ENCODE results near the gene DOCK3.
"Not testable (repeated sequence)": the region's sequence is repeated elsewhere in the genome, so short reads cannot be mapped to it uniquely, and the experiment has no call there.

The DOCK3 gene

DNA sequence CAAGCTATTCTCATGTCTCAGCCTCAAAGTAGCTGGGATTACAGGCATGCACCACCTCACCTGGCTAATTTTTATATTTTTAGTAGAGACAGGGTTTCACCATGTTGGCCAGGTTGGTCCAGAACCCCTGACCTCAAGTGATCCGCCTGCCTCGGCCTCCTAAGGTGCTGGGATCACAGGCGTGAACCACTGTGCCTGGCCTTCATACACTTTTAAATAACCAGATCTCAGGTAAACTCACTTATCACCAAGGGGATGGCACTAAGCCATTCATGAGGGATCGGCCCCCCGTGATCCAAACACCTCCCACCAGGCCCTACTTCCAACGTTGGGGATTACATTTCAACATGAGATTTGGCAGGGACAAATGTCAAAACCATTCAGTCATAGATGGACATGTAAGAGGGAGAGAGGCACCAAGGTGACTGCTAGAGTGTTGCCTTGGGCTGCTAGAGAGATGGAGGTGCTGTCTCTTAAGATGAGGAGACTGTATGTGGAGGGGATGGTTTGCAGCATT is 13.3 kb upstream of the DOCK3 start:
- TF ChIP-seq, protein P1, sequence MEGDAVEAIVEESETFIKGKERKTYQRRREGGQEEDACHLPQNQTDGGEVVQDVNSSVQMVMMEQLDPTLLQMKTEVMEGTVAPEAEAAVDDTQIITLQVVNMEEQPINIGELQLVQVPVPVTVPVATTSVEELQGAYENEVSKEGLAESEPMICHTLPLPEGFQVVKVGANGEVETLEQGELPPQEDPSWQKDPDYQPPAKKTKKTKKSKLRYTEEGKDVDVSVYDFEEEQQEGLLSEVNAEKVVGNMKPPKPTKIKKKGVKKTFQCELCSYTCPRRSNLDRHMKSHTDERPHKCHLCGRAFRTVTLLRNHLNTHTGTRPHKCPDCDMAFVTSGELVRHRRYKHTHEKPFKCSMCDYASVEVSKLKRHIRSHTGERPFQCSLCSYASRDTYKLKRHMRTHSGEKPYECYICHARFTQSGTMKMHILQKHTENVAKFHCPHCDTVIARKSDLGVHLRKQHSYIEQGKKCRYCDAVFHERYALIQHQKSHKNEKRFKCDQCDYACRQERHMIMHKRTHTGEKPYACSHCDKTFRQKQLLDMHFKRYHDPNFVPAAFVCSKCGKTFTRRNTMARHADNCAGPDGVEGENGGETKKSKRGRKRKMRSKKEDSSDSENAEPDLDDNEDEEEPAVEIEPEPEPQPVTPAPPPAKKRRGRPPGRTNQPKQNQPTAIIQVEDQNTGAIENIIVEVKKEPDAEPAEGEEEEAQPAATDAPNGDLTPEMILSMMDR (conservative IDR thresholded peaks at IDR 0.05; ENCODE audit: low read depth, low read length): no peak
- no peak overlapping the region for H3K4me3 ChIP-seq (IDR thresholded peaks at IDR 0.05; ENCODE audit: insufficient read depth, low read depth, low read length)
- H3K27me3 ChIP-seq (ENCODE audit: insufficient read depth, low read depth): no peaks in the 10 kb centered on the region
- no peak overlapping the region for H2AFZ ChIP-seq (ENCODE audit: low read depth)
- no peaks in the 10 kb centered on the region for H3K79me2 ChIP-seq (ENCODE audit: insufficient read depth, low read depth)
- no peaks in the 10 kb centered on the region for H3K4me1 ChIP-seq (ENCODE audit: low read depth, poor library complexity, severe bottlenecking)
- H3K4me2 ChIP-seq: no peak overlapping the region
- no peaks in the 10 kb centered on the region for H3K36me3 ChIP-seq (ENCODE audit: insufficient read depth)
- no peaks in the 10 kb centered on the region for H4K20me1 ChIP-seq (ENCODE audit: insufficient read depth)
- no peak overlapping the region for H3K27ac ChIP-seq
- H3K9ac ChIP-seq: no peak overlapping the region

DNA sequence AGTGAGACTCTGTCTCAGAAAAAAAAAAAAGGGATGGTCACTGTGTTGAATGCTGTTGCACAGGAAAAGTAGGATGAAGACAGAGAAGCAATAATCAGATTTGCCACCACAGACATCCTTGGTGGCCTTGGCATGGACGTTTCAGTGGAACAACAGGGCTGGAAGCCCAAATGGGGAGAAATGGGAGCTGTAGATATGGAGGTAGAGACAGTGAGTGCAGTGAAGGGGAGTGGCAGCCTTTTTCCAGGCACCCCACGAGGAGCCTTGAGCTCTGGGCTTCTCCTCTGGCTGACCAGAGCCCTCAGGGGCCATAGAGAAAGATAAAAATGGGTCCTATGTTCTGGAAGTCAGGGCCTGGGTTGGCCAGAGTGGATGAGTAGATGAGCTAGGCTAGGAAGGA is 12.3 kb upstream of the DOCK3 start:
- Histone ChIP-seq H3K27me3 (ENCODE audit: insufficient read depth, low read depth) (no peaks in the 10 kb centered on the region), H3K36me3 (ENCODE audit: insufficient read depth) (no peaks in the 10 kb centered on the region), H2AFZ (ENCODE audit: low read depth) (no peak overlapping the region), H3K9ac (no peak overlapping the region), H3K79me2 (ENCODE audit: insufficient read depth, low read depth) (no peaks in the 10 kb centered on the region), H3K4me1 (ENCODE audit: low read depth, poor library complexity, severe bottlenecking) (no peaks in the 10 kb centered on the region), H3K4me3 (IDR thresholded peaks at IDR 0.05; ENCODE audit: insufficient read depth, low read depth, low read length) (no peak overlapping the region), H3K4me2 (no peak overlapping the region), H4K20me1 (ENCODE audit: insufficient read depth) (no peaks in the 10 kb centered on the region), H3K27ac (no peak overlapping the region)
- TF ChIP-seq, protein P1 (conservative IDR thresholded peaks at IDR 0.05; ENCODE audit: low read depth, low read length): no peak

DNA sequence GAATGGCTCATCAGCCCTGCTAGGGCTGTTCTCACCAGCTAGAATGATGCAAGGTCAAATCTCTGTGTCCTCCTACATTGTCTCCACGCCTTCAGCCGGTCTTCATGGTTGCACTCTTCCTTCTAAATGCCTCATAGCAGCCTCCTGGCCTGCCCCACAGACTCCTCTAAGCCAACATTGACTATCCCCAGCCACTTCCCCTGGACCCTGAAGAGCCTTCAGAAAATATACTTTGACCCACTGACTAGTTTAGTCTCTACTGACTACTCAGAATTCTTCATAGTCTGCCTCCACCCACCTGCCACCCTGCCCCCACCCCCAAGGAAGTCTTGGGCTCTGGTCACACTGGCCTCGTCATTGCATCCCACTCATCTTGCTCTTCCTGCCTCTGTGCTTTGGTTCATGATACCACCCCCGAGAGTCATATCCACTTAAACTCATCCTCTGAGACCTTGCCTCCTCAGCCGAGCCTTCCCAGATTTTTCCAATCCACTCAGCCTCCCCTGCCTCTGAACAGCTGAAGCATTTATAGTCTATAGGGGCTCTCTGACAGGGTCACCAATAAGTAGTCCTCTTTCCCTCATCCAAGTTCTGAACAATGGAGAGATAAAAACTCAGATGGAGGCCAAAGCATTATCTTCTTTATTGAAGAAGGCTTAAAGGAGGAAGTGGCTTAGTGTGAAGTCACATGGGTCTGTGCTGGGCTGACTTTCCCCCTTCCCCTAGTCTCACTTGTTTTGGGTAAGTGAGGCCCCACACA is 9.5 kb upstream of the DOCK3 start:
- no peaks in the 10 kb centered on the region for H3K79me2 ChIP-seq (ENCODE audit: insufficient read depth, low read depth)
- no peak overlapping the region for H3K4me2 ChIP-seq
- TF ChIP-seq, protein P1 (conservative IDR thresholded peaks at IDR 0.05; ENCODE audit: low read depth, low read length): no peak
- no peak overlapping the region for H3K4me3 ChIP-seq (IDR thresholded peaks at IDR 0.05; ENCODE audit: insufficient read depth, low read depth, low read length)
- no peaks in the 10 kb centered on the region for H3K27me3 ChIP-seq (ENCODE audit: insufficient read depth, low read depth)
- no peak overlapping the region for H2AFZ ChIP-seq (ENCODE audit: low read depth)
- H3K4me1 ChIP-seq (ENCODE audit: low read depth, poor library complexity, severe bottlenecking): no peaks in the 10 kb centered on the region
- H3K27ac ChIP-seq: no peak overlapping the region
- no peaks in the 10 kb centered on the region for H3K36me3 ChIP-seq (ENCODE audit: insufficient read depth)
- H3K9ac ChIP-seq: no peak overlapping the region
- no peaks in the 10 kb centered on the region for H4K20me1 ChIP-seq (ENCODE audit: insufficient read depth)

DNA sequence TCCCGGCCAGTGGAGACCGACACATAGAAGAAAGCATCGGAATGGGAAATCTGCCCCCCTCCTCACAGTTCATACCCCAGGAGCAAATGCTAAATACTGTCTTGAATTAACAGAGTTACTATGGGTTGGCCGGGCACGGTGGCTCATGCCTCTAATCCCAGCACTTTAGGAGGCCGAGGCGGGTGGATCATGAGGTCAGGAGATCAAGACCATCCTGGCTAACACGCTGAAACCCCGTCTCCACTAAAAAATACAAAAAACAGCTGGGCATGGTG is 8.9 kb upstream of the DOCK3 start:
- not testable (repeated sequence) for H3K4me1 ChIP-seq (ENCODE audit: low read depth, poor library complexity, severe bottlenecking); H3K36me3 ChIP-seq (ENCODE audit: insufficient read depth); H3K27me3 ChIP-seq (ENCODE audit: insufficient read depth, low read depth); H4K20me1 ChIP-seq (ENCODE audit: insufficient read depth); H2AFZ ChIP-seq (ENCODE audit: low read depth); H3K27ac ChIP-seq; H3K9ac ChIP-seq; H3K4me2 ChIP-seq; H3K4me3 ChIP-seq (IDR thresholded peaks at IDR 0.05; ENCODE audit: insufficient read depth, low read depth, low read length); H3K79me2 ChIP-seq (ENCODE audit: insufficient read depth, low read depth)

DNA sequence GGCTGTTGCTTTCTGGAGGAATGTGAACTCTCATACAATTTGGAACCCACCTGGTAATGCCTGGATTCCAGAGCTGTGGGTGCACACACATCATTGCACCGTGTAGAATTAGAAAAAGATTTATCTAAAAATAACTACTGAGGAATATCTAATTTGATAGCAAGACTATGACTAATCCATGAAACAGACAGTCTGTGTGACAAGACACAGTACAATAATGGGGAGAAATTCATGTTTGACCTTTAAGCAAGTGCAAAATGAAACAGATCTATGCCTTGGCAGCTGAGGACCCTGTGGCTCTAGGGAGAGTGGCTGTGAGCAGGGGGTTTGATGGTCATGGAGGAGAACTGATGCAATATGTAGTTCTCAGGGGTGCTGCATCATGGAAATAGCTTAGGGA is 7.9 kb upstream of the DOCK3 start:
- Histone ChIP-seq H3K27ac (no peak overlapping the region), H3K4me1 (ENCODE audit: low read depth, poor library complexity, severe bottlenecking) (no peaks in the 10 kb centered on the region), H3K9ac (no peak overlapping the region), H3K27me3 (ENCODE audit: insufficient read depth, low read depth) (no peaks in the 10 kb centered on the region), H3K4me2 (no peak overlapping the region), H3K4me3 (IDR thresholded peaks at IDR 0.05; ENCODE audit: insufficient read depth, low read depth, low read length) (no peak overlapping the region), H4K20me1 (ENCODE audit: insufficient read depth) (no peaks in the 10 kb centered on the region), H2AFZ (ENCODE audit: low read depth) (no peak overlapping the region), H3K36me3 (ENCODE audit: insufficient read depth) (no peaks in the 10 kb centered on the region), H3K79me2 (ENCODE audit: insufficient read depth, low read depth) (no peaks in the 10 kb centered on the region)
- TF ChIP-seq, protein P1 (conservative IDR thresholded peaks at IDR 0.05; ENCODE audit: low read depth, low read length): no peak

Data from KMS-11 (cell line).